CD4-positive, alpha-beta T cell treated with Interleukin-17A for 1 hour (primary cell): ENCODE results near the gene PPP1R37.
"Not testable (repeated sequence)": the region's sequence is repeated elsewhere in the genome, so short reads cannot be mapped to it uniquely, and the experiment has no call there.

Source experiments
- DNase-seq: peaks from one replicate; pipeline ENCODE4 v3.0.0-alpha.2; 2020

The PPP1R37 gene

GRCh38 chr19:45117671-45118070 lies 24.7 kb downstream of the PPP1R37 start:
- no peak for DNase-seq

GRCh38 chr19:45118106-45118505 lies 25.1 kb downstream of the PPP1R37 start:
- no peak for DNase-seq

- not testable (repeated sequence) for DNase-seq
These were observed 25.8 kb downstream of the PPP1R37 start for GRCh38 chr19:45118591-45119355.

GRCh38 chr19:45119582-45119981 lies 26.6 kb downstream of the PPP1R37 start:
- no peak for DNase-seq

- no peak for DNase-seq
These were observed 28.9 kb downstream of the PPP1R37 start for GRCh38 chr19:45121827-45122345.

- no peak for DNase-seq
These were observed 29.9 kb downstream of the PPP1R37 start for GRCh38 chr19:45122832-45123231.

- DNase-seq, result no peak
These were observed 30.5 kb downstream of the PPP1R37 start for GRCh38 chr19:45123440-45123850.

GRCh38 chr19:45124021-45124420 lies 31.0 kb downstream of the PPP1R37 start:
- no peak for DNase-seq

- DNase-seq, result no peak
These were observed 32.4 kb downstream of the PPP1R37 start for GRCh38 chr19:45125360-45125759.

GRCh38 chr19:45125975-45126493 lies 33.1 kb downstream of the PPP1R37 start:
- peak; percentile 67 for DNase-seq

GRCh38 chr19:45126654-45127053 lies 33.7 kb downstream of the PPP1R37 start:
- no peak for DNase-seq

- no peak for DNase-seq
These were observed 35.2 kb downstream of the PPP1R37 start for GRCh38 chr19:45128146-45128545.

- no peak for DNase-seq
These were observed 35.8 kb downstream of the PPP1R37 start for GRCh38 chr19:45128806-45129205.

- no peak for DNase-seq
These were observed 37.3 kb downstream of the PPP1R37 start for GRCh38 chr19:45130236-45130635.

GRCh38 chr19:45130888-45131615 lies 38.1 kb downstream of the PPP1R37 start:
- DNase-seq, result no peak

GRCh38 chr19:45133661-45134060 lies 40.7 kb downstream of the PPP1R37 start:
- DNase-seq, result no peak

GRCh38 chr19:45135176-45135885 lies 42.4 kb downstream of the PPP1R37 start:
- DNase-seq, result no peak

GRCh38 chr19:45136507-45137178 lies 43.7 kb downstream of the PPP1R37 start:
- DNase-seq, result no peak

GRCh38 chr19:45137179-45137761 lies 44.3 kb downstream of the PPP1R37 start:
- DNase-seq, result no peak

- DNase-seq, result no peak
These were observed 45.3 kb downstream of the PPP1R37 start for GRCh38 chr19:45138303-45138751.

GRCh38 chr19:45139286-45140143 lies 46.5 kb downstream of the PPP1R37 start:
- no peak for DNase-seq
